HepG2 (cell line): Measurements from ENCODE around the gene NEDD4L. TPM values are rescaled to one million over a fixed set of nuclear protein-coding genes. Genes with fewer than 3 reads are reported as not detected.

Source experiments
- ATF6 ChIP-seq: sonication (generic); formaldehyde crosslinking; conservative IDR thresholded peaks from 2 replicates; pipeline ENCODE4 v1.4.0; 2020; ENCODE audit warnings: missing genetic modification reagents
- CHD2 ChIP-seq: IDR thresholded peaks from 2 replicates; pipeline ENCODE4 v1.6.1; 2011; ENCODE audit warnings: low read depth, low read length, improper control_type of control experiment
- ELF3 ChIP-seq: IDR thresholded peaks from 2 replicates; pipeline ENCODE4 v1.6.1; 2016; ENCODE audit warnings: missing genetic modification reagents, missing compliant biosample characterization
- FOXM1 ChIP-seq: sonication (generic); formaldehyde crosslinking; IDR thresholded peaks from 2 replicates; pipeline ENCODE4 v1.5.0; 2020; ENCODE audit warnings: missing genetic modification reagents
- GATAD1 ChIP-seq: IDR thresholded peaks from 2 replicates; pipeline ENCODE4 v1.6.1; 2016; ENCODE audit warnings: missing genetic modification reagents, missing compliant biosample characterization
- GMEB2 ChIP-seq: IDR thresholded peaks from 2 replicates; pipeline ENCODE4 v1.6.1; 2016; ENCODE audit warnings: missing biosample characterization, missing genetic modification reagents, low read depth
- HHEX ChIP-seq: IDR thresholded peaks from 2 replicates; pipeline ENCODE4 v1.6.1; 2016; ENCODE audit warnings: control low read depth
- HNRNPL ChIP-seq: fragments of 200-400 bp; formaldehyde crosslinking; IDR thresholded peaks from 2 replicates; pipeline ENCODE4 v1.6.1; 2017; ENCODE audit warnings: mild to moderate bottlenecking, low read depth, low read length
- KLF13 ChIP-seq: sonication (generic); formaldehyde crosslinking; IDR thresholded peaks from 2 replicates; pipeline ENCODE4 v1.4.0; 2020; ENCODE audit warnings: mild to moderate bottlenecking, missing genetic modification reagents
- KLF15 ChIP-seq: sonication (generic); formaldehyde crosslinking; IDR thresholded peaks from 2 replicates; pipeline ENCODE4 v1.8.1; 2023; ENCODE audit warnings: borderline replicate concordance, mild to moderate bottlenecking, inconsistent platforms, missing genetic modification reagents, mixed read lengths
- NBN ChIP-seq: fragments of 450-650 bp; conservative IDR thresholded peaks from 2 replicates; pipeline ENCODE4 v1.6.1; 2017
- NPAS2 ChIP-seq: sonication (generic); formaldehyde crosslinking; IDR thresholded peaks from 2 replicates; pipeline ENCODE4 v1.8.0; 2022; ENCODE audit warnings: mild to moderate bottlenecking, missing genetic modification reagents, borderline replicate concordance
- NR2C2 ChIP-seq: sonication (generic); formaldehyde crosslinking; IDR thresholded peaks from 2 replicates; pipeline ENCODE4 v1.4.0; 2020; ENCODE audit warnings: missing genetic modification reagents, mild to moderate bottlenecking, moderate library complexity, borderline replicate concordance
- NR2F6 ChIP-seq, 2 experiments: IDR thresholded peaks; 2 replicates each; pipeline ENCODE4 v1.6.1; 2016; ENCODE audit warnings: antibody characterized with exemption in 1 of 2, mild to moderate bottlenecking in 1 of 2
- PBX2 ChIP-seq: IDR thresholded peaks from 2 replicates; pipeline ENCODE4 v1.6.1; 2016; ENCODE audit warnings: control low read depth
- RARA ChIP-seq: IDR thresholded peaks from 2 replicates; pipeline ENCODE4 v1.6.1; 2016; ENCODE audit warnings: missing genetic modification reagents, missing compliant biosample characterization
- RBM22 ChIP-seq: fragments of 200-400 bp; formaldehyde crosslinking; optimal IDR thresholded peaks from 2 replicates; pipeline ENCODE3; 2017; ENCODE audit warnings: mild to moderate bottlenecking, low read length, moderate library complexity
- REXO4 ChIP-seq: sonication (generic); formaldehyde crosslinking; IDR thresholded peaks from 2 replicates; pipeline ENCODE4 v1.8.0; 2022; ENCODE audit warnings: missing genetic modification reagents, mild to moderate bottlenecking, borderline replicate concordance
- SOX13 ChIP-seq, 3 experiments: fragments of 450-650 bp in 1 of 3; sonication (generic) in 1 of 3; formaldehyde crosslinking in 1 of 3; IDR thresholded peaks in 2 of 3; conservative IDR thresholded peaks in 1 of 3; 2 replicates each; pipeline versions ENCODE4 v1.5.0 to v1.6.1; 2016 to 2020; ENCODE audit warnings: antibody characterized with exemption in 1 of 3, mild to moderate bottlenecking in 1 of 3, missing compliant biosample characterization in 1 of 3, missing genetic modification reagents in 1 of 3, moderate library complexity in 1 of 3
- ZBTB21 ChIP-seq: sonication (generic); formaldehyde crosslinking; IDR thresholded peaks from 2 replicates; pipeline ENCODE4 v1.4.0; 2020; ENCODE audit warnings: missing genetic modification reagents
- ZMAT3 ChIP-seq: sonication (generic); formaldehyde crosslinking; conservative IDR thresholded peaks from 2 replicates; pipeline ENCODE4 v1.7.0; 2021; ENCODE audit warnings: missing genetic modification reagents
- ZNF17 ChIP-seq: sonication (generic); formaldehyde crosslinking; IDR thresholded peaks from 2 replicates; pipeline ENCODE4 v1.5.0; 2020; ENCODE audit warnings: mild to moderate bottlenecking, missing genetic modification reagents
- ZNF234 ChIP-seq: sonication (generic); formaldehyde crosslinking; conservative IDR thresholded peaks from 2 replicates; pipeline ENCODE4 v1.5.1; 2020; ENCODE audit warnings: mild to moderate bottlenecking, missing genetic modification reagents
- ZNF441 ChIP-seq: sonication (generic); formaldehyde crosslinking; IDR thresholded peaks from 2 replicates; pipeline ENCODE4 v1.7.0; 2021; ENCODE audit warnings: missing genetic modification reagents, borderline replicate concordance
- ZNF598 ChIP-seq: sonication (generic); formaldehyde crosslinking; IDR thresholded peaks from 2 replicates; pipeline ENCODE4 v1.5.1; 2020; ENCODE audit warnings: mild to moderate bottlenecking, missing genetic modification reagents, borderline replicate concordance
- polyA plus RNA-seq, 8 experiments: library from polyadenylated mRNA; depleted of rRNA in 3 of 8; stranded (reverse) in 7 of 8; unstranded in 1 of 8; fragments of >200 nt; fragmentation: Illumina TruSeq in 4 of 8; extraction: Trizol in 4 of 8; gene quantifications; 2 replicates each; pipeline versions ENCODE4 v1.2.1 to v1.2.3, GENCODE V29; 2011 to 2016; ENCODE audit warnings: low read depth in 4 of 8, missing spikeins in 1 of 8, mixed read lengths in 1 of 8; ENCODE audit not compliant: insufficient read depth in 1 of 8
- total RNA-seq, 5 experiments: library from RNA; depleted of rRNA; stranded (reverse); fragments of >200 nt; fragmentation: Illumina TruSeq; extraction: Trizol; gene quantifications; 2 replicates each; pipeline ENCODE4 v1.2.3, GENCODE V29; 2016; ENCODE audit warnings: low read depth in 1 of 5

The NEDD4L gene
- total and polyA plus RNA-seq, 2 of the 13 experiments (the other 11 are each of a cell fraction or from before 2014, with no cell fraction given): 168 to 390 TPM

- TF ChIP-seq ZNF234 (CRISPR knock-in tag) (no peak), PBX2 (CRISPR knock-in tag) (0 out of 2 replicates have a peak, but pooled peaks have one; percentile 51), ZBTB21 (CRISPR knock-in tag) (peak; percentile 55; the same call in 1 of the 2 replicates), NBN (no peak), RARA (peak; percentile 98), GMEB2 (CRISPR knock-in tag) (peak; percentile 49; the same call in 1 of the 2 replicates), REXO4 (CRISPR knock-in tag) (no peak), NR2C2 (peak; percentile 78; the same call in 1 of the 2 replicates), ATF6 (CRISPR knock-in tag) (no peak), HNRNPL (0 out of 2 replicates have a peak, but pooled peaks have one; percentile 40), KLF13 (no peak), ZNF17 (CRISPR knock-in tag) (no peak), FOXM1 (CRISPR knock-in tag) (no peak), ZMAT3 (CRISPR knock-in tag) (no peak), NR2F6 (IDR thresholded peaks at IDR 0.05) (peak; percentile 98), NR2F6 (CRISPR knock-in tag; IDR thresholded peaks at IDR 0.05) (peak; percentile 92), KLF15 (no peak), GATAD1 (CRISPR knock-in tag) (no peak; the same call in 1 of the 2 replicates), NPAS2 (no peak), CHD2 (no peak), ZNF441 (CRISPR knock-in tag) (no peak), HHEX (CRISPR knock-in tag) (peak; percentile 93), RBM22 (no peak), SOX13 (IDR thresholded peaks at IDR 0.05) (peak; percentile 100), SOX13 (CRISPR knock-in tag; conservative IDR thresholded peaks at IDR 0.05 in 1 of 2, IDR thresholded peaks at IDR 0.05 in 1 of 2) (peak in 1 of 2 experiments; percentile 100; a peak in 2 of 4 replicates), ZNF598 (CRISPR knock-in tag) (no peak), ELF3 (CRISPR knock-in tag) (peak; percentile 57; the same call in 1 of the 2 replicates)
Measured at GRCh38 chr18:58013241-58014211, 30.5 kb upstream of the NEDD4L start (continued).
